Activated T-helper 1 cell treated with anti-CD3 and anti-CD28 coated beads, Interleukin-12 subunit alpha, Interleukin-12 subunit beta, Interleukin-2, Interleukin-4 antibody, amounts not matched to agents 30 ng/mL and 10 ng/mL and 1 ng/mL, durations not matched to agents 14 hours and 24 hours and 36 hours (primary cell): ENCODE results near the gene TIMM17A. TPM values are rescaled to one million over a fixed set of nuclear protein-coding genes. Genes with fewer than 3 reads are reported as not detected.

Experiments
- DNase-seq: peaks from one replicate; pipeline ENCODE4 v3.0.0; 2021; ENCODE audit warnings: low spot score
- H3K27ac Mint-ChIP-seq: one replicate; pipeline ENCODE4 v1.8.0; 2021; ENCODE audit warnings: mild to moderate bottlenecking, mixed read lengths
- H3K27me3 Mint-ChIP-seq: one replicate; pipeline ENCODE4 v1.8.0; 2022; ENCODE audit warnings: mild to moderate bottlenecking, moderate library complexity, mixed read lengths; ENCODE audit not compliant: insufficient read depth
- H3K36me3 Mint-ChIP-seq: one replicate; pipeline ENCODE4 v1.8.0; 2021; ENCODE audit warnings: low read depth, mixed read lengths
- H3K4me1 Mint-ChIP-seq: one replicate; pipeline ENCODE4 v1.8.0; 2021; ENCODE audit warnings: low read depth, mixed read lengths
- H3K4me3 Mint-ChIP-seq: one replicate; pipeline ENCODE4 v1.8.0; 2021; ENCODE audit warnings: mild to moderate bottlenecking, moderate library complexity, mixed read lengths
- H3K9me3 Mint-ChIP-seq: one replicate; pipeline ENCODE4 v1.8.0; 2021; ENCODE audit warnings: mixed read lengths
- intact Hi-C: fragments of 100-400 bp; cut with micrococcal nuclease; formaldehyde crosslinking; loops from one replicate; pipeline ENCODE4 v1.15.1; 2024
- total RNA-seq: library from RNA; stranded (reverse); gene quantifications from 2 replicates; pipeline ENCODE4 v1.2.3, GENCODE V29; 2022

The TIMM17A gene
- total RNA-seq, 1 donor from 2014 or later = 117 TPM

- DNase-seq = no peak
- Mint-ChIP-seq H3K9me3 (no peaks in the 10 kb centered on the region), H3K4me1 (peaks cover 4% of the 10 kb centered on the region), H3K36me3 (peaks cover 38% of the 10 kb centered on the region), H3K4me3 (no peak overlapping the region), H3K27ac (no peak overlapping the region), H3K27me3 (peaks cover 5% of the 10 kb centered on the region)
- intact Hi-C loops = no loop called here
These were observed 15.2 kb downstream of the TIMM17A start for GRCh38 chr1:201970334-201971159.

- intact Hi-C loops = loop anchor here (1.0 kb wide), 2 partner anchors 27 to 153 kb away; partner anchors contain the start of genes IPO9 and TIMM17A
- Mint-ChIP-seq H3K27ac (peak overlapping the region; percentile 81), H3K9me3 (no peaks in the 10 kb centered on the region), H3K27me3 (peaks cover 6% of the 10 kb centered on the region), H3K4me1 (peaks cover 25% of the 10 kb centered on the region), H3K36me3 (no peaks in the 10 kb centered on the region), H3K4me3 (peak overlapping the region; percentile 95)
- DNase-seq = peak; percentile 60
These were observed 26.8 kb downstream of the TIMM17A start for GRCh38 chr1:201982082-201982622.

GRCh38 chr1:201982623-201983379 is 27.5 kb downstream of the TIMM17A start, which contains the start of gene RNPEP:
Gene RNPEP (plus strand): TSS chr1:201982648. CDS start chr1:201982667, 19 bp downstream.
- H3K4me3 Mint-ChIP-seq = peak within 1 kb of the TSS; percentile 98
- DNase-seq = peak; percentile 38
- intact Hi-C loops = loop anchor here (1.0 kb wide), 2 partner anchors 28 to 154 kb away; partner anchors contain the start of genes IPO9 and TIMM17A
- peaks cover 6% of the 10 kb centered on the region for H3K27me3 Mint-ChIP-seq
- no peaks in the 10 kb centered on the region for H3K36me3 Mint-ChIP-seq
- H3K4me1 Mint-ChIP-seq = peaks cover 25% of the 10 kb centered on the region
- H3K9me3 Mint-ChIP-seq = no peaks in the 10 kb centered on the region
- H3K27ac Mint-ChIP-seq = peak within 1 kb of the TSS; percentile 90

DNA sequence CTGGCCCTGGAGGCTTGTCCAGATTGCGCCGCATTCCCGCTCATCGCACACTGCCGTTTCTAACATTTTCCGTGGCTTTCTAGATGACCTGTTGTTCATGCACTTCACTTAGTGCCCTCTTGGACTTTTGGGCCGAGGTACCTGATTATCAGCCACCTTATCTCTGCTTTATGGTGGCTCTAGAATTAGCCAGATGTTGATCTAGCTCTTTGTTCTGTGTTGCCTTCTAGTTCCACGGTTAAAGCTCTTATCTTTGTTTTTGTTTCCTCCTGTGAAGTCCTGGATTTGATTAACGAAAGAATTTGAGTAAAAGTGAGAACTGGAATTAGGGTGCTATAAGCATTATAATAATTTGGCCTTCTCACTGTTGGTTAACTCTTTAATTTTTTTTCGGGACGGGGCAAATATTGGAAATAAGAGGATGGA is 28.1 kb downstream of the TIMM17A start:
- Mint-ChIP-seq H3K27ac (peak overlapping the region; percentile 90), H3K9me3 (no peaks in the 10 kb centered on the region), H3K27me3 (peaks cover 6% of the 10 kb centered on the region), H3K36me3 (no peaks in the 10 kb centered on the region), H3K4me1 (peaks cover 25% of the 10 kb centered on the region), H3K4me3 (peak overlapping the region; percentile 98)
- no peak for DNase-seq
- intact Hi-C loops = no loop called here

GRCh38 chr1:201984446-201984845 is 29.1 kb downstream of the TIMM17A start:
- Mint-ChIP-seq H3K4me3 (peak overlapping the region; percentile 98), H3K4me1 (peaks cover 25% of the 10 kb centered on the region), H3K9me3 (no peaks in the 10 kb centered on the region), H3K36me3 (peaks cover 3% of the 10 kb centered on the region), H3K27ac (no peak overlapping the region), H3K27me3 (peaks cover 4% of the 10 kb centered on the region)
- intact Hi-C loops = no loop called here
- DNase-seq = no peak

DNA sequence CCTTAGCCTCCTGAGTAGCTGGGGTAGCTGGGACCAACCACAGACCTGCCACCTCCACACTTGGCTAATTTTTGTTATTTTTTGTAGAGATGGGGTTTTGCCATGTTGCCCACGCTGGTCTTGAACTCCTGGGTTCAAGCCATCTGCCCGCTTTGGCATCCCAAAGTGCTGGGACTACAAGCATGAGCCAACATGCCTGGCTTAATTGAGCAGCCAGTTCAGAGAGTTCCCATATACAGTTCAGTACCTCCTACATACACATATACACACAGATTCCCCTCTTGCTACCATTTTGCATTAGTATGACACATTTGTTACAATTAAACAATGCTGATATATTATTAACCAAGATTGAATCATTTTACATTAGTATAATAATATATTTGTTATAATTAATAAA is 30.1 kb downstream of the TIMM17A start:
- Mint-ChIP-seq H3K27ac (no peak overlapping the region), H3K4me3 (no peak overlapping the region), H3K9me3 (no peaks in the 10 kb centered on the region), H3K36me3 (peaks cover 7% of the 10 kb centered on the region), H3K4me1 (peaks cover 25% of the 10 kb centered on the region), H3K27me3 (peaks cover 4% of the 10 kb centered on the region)
- DNase-seq = no peak
- intact Hi-C loops = no loop called here

DNA sequence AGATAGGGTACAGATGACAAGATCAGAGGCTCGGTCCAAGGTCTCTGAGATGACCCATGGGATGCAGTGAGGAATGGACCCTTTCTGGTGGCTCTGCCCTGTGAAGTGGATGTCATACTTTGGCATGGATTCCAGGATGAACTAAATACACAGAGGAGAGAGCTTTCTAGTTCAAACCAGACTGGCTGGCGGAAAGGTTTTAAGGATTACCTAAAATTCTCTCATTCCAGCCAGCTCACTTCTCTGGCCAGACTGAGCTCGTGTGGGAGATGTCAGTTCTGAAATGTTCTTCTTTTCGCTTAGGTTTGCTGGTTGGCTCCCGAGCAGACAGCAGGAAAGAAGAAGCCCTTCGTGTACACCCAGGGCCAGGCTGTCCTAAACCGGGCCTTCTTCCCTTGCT is 33.3 kb downstream of the TIMM17A start:
- Mint-ChIP-seq H3K9me3 (no peaks in the 10 kb centered on the region), H3K4me3 (no peak overlapping the region), H3K27me3 (no peaks in the 10 kb centered on the region), H3K36me3 (peaks cover 22% of the 10 kb centered on the region), H3K27ac (no peak overlapping the region), H3K4me1 (peaks cover 9% of the 10 kb centered on the region)
- DNase-seq = no peak
- intact Hi-C loops = no loop called here

- H3K27me3 Mint-ChIP-seq = no peaks in the 10 kb centered on the region
- intact Hi-C loops = no loop called here
- peaks cover 31% of the 10 kb centered on the region for H3K36me3 Mint-ChIP-seq
- no peak overlapping the region for H3K4me3 Mint-ChIP-seq
- H3K9me3 Mint-ChIP-seq = no peaks in the 10 kb centered on the region
- peaks cover under 1% of the 10 kb centered on the region for H3K4me1 Mint-ChIP-seq
- no peak for DNase-seq
- no peak overlapping the region for H3K27ac Mint-ChIP-seq
These were observed 34.2 kb downstream of the TIMM17A start for GRCh38 chr1:201989354-201990128.

GRCh38 chr1:201990427-201990826 is 35.1 kb downstream of the TIMM17A start:
- Mint-ChIP-seq H3K4me3 (no peak overlapping the region), H3K27me3 (no peaks in the 10 kb centered on the region), H3K36me3 (peaks cover 31% of the 10 kb centered on the region), H3K9me3 (no peaks in the 10 kb centered on the region), H3K27ac (no peak overlapping the region), H3K4me1 (no peaks in the 10 kb centered on the region)
- DNase-seq = no peak
- intact Hi-C loops = no loop called here

- Mint-ChIP-seq H3K9me3 (no peaks in the 10 kb centered on the region), H3K27ac (no peak overlapping the region), H3K36me3 (peaks cover 28% of the 10 kb centered on the region), H3K27me3 (no peaks in the 10 kb centered on the region), H3K4me1 (no peaks in the 10 kb centered on the region), H3K4me3 (no peak overlapping the region)
- DNase-seq = no peak
- intact Hi-C loops = loop anchor here (1.0 kb wide), 1 partner anchor 136 kb away; no protein-coding TSS in a partner anchor
These were observed 44.4 kb downstream of the TIMM17A start for GRCh38 chr1:201999625-202000238.

GRCh38 chr1:202002507-202002906 is 47.2 kb downstream of the TIMM17A start:
- intact Hi-C loops = no loop called here
- peaks cover 25% of the 10 kb centered on the region for H3K36me3 Mint-ChIP-seq
- H3K4me1 Mint-ChIP-seq = no peaks in the 10 kb centered on the region
- H3K27me3 Mint-ChIP-seq = no peaks in the 10 kb centered on the region
- no peak overlapping the region for H3K4me3 Mint-ChIP-seq
- H3K27ac Mint-ChIP-seq = no peak overlapping the region
- no peak for DNase-seq
- H3K9me3 Mint-ChIP-seq = no peaks in the 10 kb centered on the region

DNA sequence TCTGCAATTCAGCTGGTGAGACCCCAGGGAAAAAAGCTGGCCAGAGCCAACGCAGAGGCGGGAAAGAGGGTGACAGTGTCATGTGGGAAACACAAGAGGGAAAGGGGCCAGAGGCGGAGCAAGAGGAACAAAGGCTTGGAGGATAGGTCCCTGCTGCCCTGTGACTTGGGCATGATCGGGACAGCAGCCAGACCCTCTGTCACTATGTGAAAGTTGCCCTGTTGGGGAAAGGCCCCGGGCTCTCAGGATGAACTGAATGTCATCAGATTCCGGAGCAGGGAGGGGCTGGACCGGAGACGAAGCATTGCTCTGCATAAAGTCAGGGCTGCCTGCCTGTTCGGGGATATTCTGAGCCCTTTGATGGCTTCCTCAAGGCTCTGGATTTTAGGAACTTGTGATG is 49.4 kb downstream of the TIMM17A start:
- intact Hi-C loops = no loop called here
- no peak overlapping the region for H3K27ac Mint-ChIP-seq
- H3K36me3 Mint-ChIP-seq = peaks cover 20% of the 10 kb centered on the region
- no peaks in the 10 kb centered on the region for H3K4me1 Mint-ChIP-seq
- no peaks in the 10 kb centered on the region for H3K27me3 Mint-ChIP-seq
- DNase-seq = no peak
- no peak overlapping the region for H3K4me3 Mint-ChIP-seq
- no peaks in the 10 kb centered on the region for H3K9me3 Mint-ChIP-seq
